ENCODE results near the gene FOXP1.

DNA sequence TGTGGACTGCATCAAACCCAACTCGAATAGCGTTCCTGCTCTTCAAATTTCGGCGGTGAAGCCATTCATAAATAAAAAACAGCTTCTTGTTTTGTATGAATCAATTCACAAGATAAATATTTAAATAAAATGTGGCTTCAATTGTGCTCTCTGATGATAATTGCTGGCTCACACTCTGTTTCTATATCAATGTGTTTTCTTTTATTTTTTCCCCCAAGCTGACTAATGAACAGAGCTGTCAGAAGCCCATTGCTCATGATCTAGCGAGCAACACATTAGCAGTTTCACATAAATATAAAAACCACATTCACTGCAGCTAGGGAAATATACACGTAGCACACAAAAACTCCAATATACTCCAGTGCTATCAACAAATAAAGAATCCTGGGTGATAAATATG is 45.0 kb upstream of the FOXP1 start:
- no peak for TF ChIP-seq EZH2 (IDR thresholded peaks at IDR 0.05; ENCODE audit: borderline replicate concordance, low read length)
- TF ChIP-seq, protein P1, sequence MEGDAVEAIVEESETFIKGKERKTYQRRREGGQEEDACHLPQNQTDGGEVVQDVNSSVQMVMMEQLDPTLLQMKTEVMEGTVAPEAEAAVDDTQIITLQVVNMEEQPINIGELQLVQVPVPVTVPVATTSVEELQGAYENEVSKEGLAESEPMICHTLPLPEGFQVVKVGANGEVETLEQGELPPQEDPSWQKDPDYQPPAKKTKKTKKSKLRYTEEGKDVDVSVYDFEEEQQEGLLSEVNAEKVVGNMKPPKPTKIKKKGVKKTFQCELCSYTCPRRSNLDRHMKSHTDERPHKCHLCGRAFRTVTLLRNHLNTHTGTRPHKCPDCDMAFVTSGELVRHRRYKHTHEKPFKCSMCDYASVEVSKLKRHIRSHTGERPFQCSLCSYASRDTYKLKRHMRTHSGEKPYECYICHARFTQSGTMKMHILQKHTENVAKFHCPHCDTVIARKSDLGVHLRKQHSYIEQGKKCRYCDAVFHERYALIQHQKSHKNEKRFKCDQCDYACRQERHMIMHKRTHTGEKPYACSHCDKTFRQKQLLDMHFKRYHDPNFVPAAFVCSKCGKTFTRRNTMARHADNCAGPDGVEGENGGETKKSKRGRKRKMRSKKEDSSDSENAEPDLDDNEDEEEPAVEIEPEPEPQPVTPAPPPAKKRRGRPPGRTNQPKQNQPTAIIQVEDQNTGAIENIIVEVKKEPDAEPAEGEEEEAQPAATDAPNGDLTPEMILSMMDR (conservative IDR thresholded peaks at IDR 0.05 in 1 of 2, IDR thresholded peaks at IDR 0.05 in 1 of 2; ENCODE audit: extremely low read depth in 1 of 2, insufficient read depth in 1 of 2, low read depth in 1 of 2, low read length in 2 of 2) = no peak

All from mammary epithelial cell (primary cell).